IMR-90 (cell line): ENCODE measurements around the gene CD180. TPM values are rescaled to one million over a fixed set of nuclear protein-coding genes. Genes with fewer than 3 reads are reported as not detected.

Experiments
- ATAC-seq: fragments of 200-7000 bp; cut with Tn5 transposase; 2 replicates; pipeline ENCODE4 v1.9.1; 2020; ENCODE audit warnings: low read depth, mild to moderate bottlenecking, moderate library complexity
- BruUV-seq: library from RNA; stranded (reverse); fragments of 400-500 nt; replicated peaks from 2 replicates; lab custom pipeline; 2021; lab: Mats Ljungman, UMichigan
- CTCF ChIA-PET: fragments of 300-600 bp; formaldehyde crosslinking; extraction: SDS; loops from one replicate; lab custom pipeline; 2021; ENCODE audit warnings: antibody characterized with exemption; lab: Yijun Ruan, JAX
- POLR2A ChIA-PET: fragments of 300-600 bp; sonication (Branson Sonifier 250); formaldehyde crosslinking; loops from one replicate; lab custom pipeline; 2022; ENCODE audit warnings: antibody characterized with exemption; ENCODE audit not compliant: unreplicated experiment; lab: Charles Lee
- DNase-seq: peaks from one replicate; pipeline ENCODE4 v3.0.0; 2013
- H2AFZ ChIP-seq: replicated peaks from 2 replicates; pipeline ENCODE3; 2013; ENCODE audit warnings: low read length, mild to moderate bottlenecking; ENCODE audit not compliant: poor library complexity
- H2AK5ac ChIP-seq: 2 replicates; pipeline ENCODE4 v1.6.1; 2013; ENCODE audit warnings: low read depth, low read length, inconsistent platforms
- H2AK9ac ChIP-seq: replicated peaks from 2 replicates; pipeline ENCODE3; 2013; ENCODE audit warnings: mild to moderate bottlenecking, low read depth, low read length, moderate library complexity; ENCODE audit not compliant: poor library complexity
- H2BK120ac ChIP-seq: 2 replicates; pipeline ENCODE4 v1.6.1; 2013; ENCODE audit warnings: low read depth, low read length, inconsistent platforms
- H2BK15ac ChIP-seq: 3 replicates; pipeline ENCODE4 v1.6.1; 2013; ENCODE audit warnings: low read depth, low read length, inconsistent platforms
- H2BK20ac ChIP-seq: 2 replicates; pipeline ENCODE4 v1.6.1; 2013; ENCODE audit warnings: low read depth, mild to moderate bottlenecking, inconsistent platforms, low read length, moderate library complexity
- H2BK5ac ChIP-seq: 2 replicates; pipeline ENCODE4 v1.6.1; 2013; ENCODE audit warnings: mild to moderate bottlenecking, low read depth, low read length, inconsistent platforms; ENCODE audit not compliant: poor library complexity, severe bottlenecking
- H3K14ac ChIP-seq: replicated peaks from 2 replicates; pipeline ENCODE4 v1.6.1; 2013; ENCODE audit warnings: low read depth, low read length, inconsistent platforms
- H3K18ac ChIP-seq: 2 replicates; pipeline ENCODE4 v1.6.1; 2013; ENCODE audit warnings: low read depth, low read length, control low read depth
- H3K23ac ChIP-seq: 2 replicates; pipeline ENCODE4 v1.6.1; 2013; ENCODE audit warnings: low read depth, low read length, inconsistent platforms
- H3K27ac ChIP-seq: 2 replicates; pipeline ENCODE4 v1.5.1; 2013; ENCODE audit warnings: mild to moderate bottlenecking, control low read depth, low read length; ENCODE audit not compliant: insufficient read depth
- H3K27me3 ChIP-seq: 2 replicates; pipeline ENCODE4 v1.6.1; 2013; ENCODE audit warnings: low read length; ENCODE audit not compliant: control insufficient read depth, insufficient read depth
- H3K36me3 ChIP-seq: 2 replicates; pipeline ENCODE4 v1.6.1; 2013; ENCODE audit warnings: low read length, mixed read lengths; ENCODE audit not compliant: control insufficient read depth, insufficient read depth
- H3K4ac ChIP-seq: 2 replicates; pipeline ENCODE4 v1.6.1; 2013; ENCODE audit warnings: low read depth, low read length, inconsistent platforms
- H3K4me1 ChIP-seq: 2 replicates; pipeline ENCODE4 v1.6.1; 2013; ENCODE audit warnings: low read length, mixed read lengths; ENCODE audit not compliant: control insufficient read depth, insufficient read depth
- H3K4me2 ChIP-seq: 2 replicates; pipeline ENCODE4 v1.6.1; 2013; ENCODE audit warnings: low read depth, mild to moderate bottlenecking, control low read depth, low read length, moderate library complexity
- H3K4me3 ChIP-seq: 2 replicates; pipeline ENCODE4 v1.5.1; 2013; ENCODE audit warnings: low read depth, mild to moderate bottlenecking, control low read depth, low read length, moderate library complexity; ENCODE audit not compliant: insufficient read depth
- H3K56ac ChIP-seq: 2 replicates; pipeline ENCODE4 v1.6.1; 2013; ENCODE audit warnings: low read length, inconsistent platforms; ENCODE audit not compliant: insufficient read depth; ENCODE audit errors: extremely low read depth
- H3K79me1 ChIP-seq, 2 experiments: 2 replicates each; pipeline ENCODE4 v1.6.1; 2013; ENCODE audit warnings: low read length in 2 of 2, inconsistent platforms in 1 of 2, low read depth in 1 of 2
- H3K9ac ChIP-seq: 2 replicates; pipeline ENCODE4 v1.6.1; 2013; ENCODE audit warnings: low read depth, low read length, control low read depth
- H3K9me1 ChIP-seq: 2 replicates; pipeline ENCODE4 v1.6.1; 2013; ENCODE audit warnings: low read length, inconsistent platforms; ENCODE audit not compliant: insufficient read depth
- H3K9me3 ChIP-seq: 2 replicates; pipeline ENCODE4 v1.6.1; 2013; ENCODE audit warnings: low read length; ENCODE audit not compliant: control insufficient read depth, insufficient read depth
- H4K20me1 ChIP-seq: 2 replicates; pipeline ENCODE4 v1.6.1; 2013; ENCODE audit warnings: low read length, inconsistent platforms; ENCODE audit not compliant: insufficient read depth
- H4K5ac ChIP-seq: 2 replicates; pipeline ENCODE4 v1.6.1; 2013; ENCODE audit warnings: mild to moderate bottlenecking, low read depth, low read length, control low read depth
- H4K8ac ChIP-seq, 2 experiments: 2 replicates each; pipeline ENCODE4 v1.6.1; 2013; ENCODE audit warnings: low read depth in 2 of 2, low read length in 2 of 2, control low read depth in 1 of 2, inconsistent platforms in 1 of 2
- H4K91ac ChIP-seq: 2 replicates; pipeline ENCODE4 v1.6.1; 2013; ENCODE audit warnings: low read depth, low read length, inconsistent platforms; ENCODE audit not compliant: insufficient read depth
- BHLHE40 ChIP-seq: fragments of 150-350 bp; IDR thresholded peaks from 2 replicates; pipeline ENCODE4 v1.6.1; 2016; ENCODE audit warnings: mild to moderate bottlenecking, low read depth, low read length
- CEBPB ChIP-seq: IDR thresholded peaks from 2 replicates; pipeline ENCODE4 v1.6.1; 2012; ENCODE audit warnings: low read depth, low read length, improper control_type of control experiment
- CHD1 ChIP-seq: IDR thresholded peaks from 2 replicates; pipeline ENCODE4 v1.6.1; 2012; ENCODE audit warnings: low read depth, low read length, improper control_type of control experiment
- MAFK ChIP-seq: IDR thresholded peaks from 2 replicates; pipeline ENCODE4 v1.6.1; 2012; ENCODE audit warnings: low read depth, low read length, improper control_type of control experiment
- MAZ ChIP-seq: IDR thresholded peaks from 2 replicates; pipeline ENCODE4 v1.6.1; 2012; ENCODE audit warnings: low read depth, mild to moderate bottlenecking, low read length, improper control_type of control experiment, moderate library complexity, borderline replicate concordance
- MXI1 ChIP-seq: IDR thresholded peaks from 2 replicates; pipeline ENCODE4 v1.6.1; 2012; ENCODE audit warnings: low read depth, mild to moderate bottlenecking, low read length, moderate library complexity, borderline replicate concordance
- NFE2L2 ChIP-seq: fragments of 150-350 bp; IDR thresholded peaks from 2 replicates; pipeline ENCODE4 v1.6.1; 2016; ENCODE audit warnings: low read depth, mild to moderate bottlenecking, low read length
- POLR2A ChIP-seq: IDR thresholded peaks from 2 replicates; pipeline ENCODE4 v1.6.1; 2012; ENCODE audit warnings: mild to moderate bottlenecking, low read depth, low read length
- RAD21 ChIP-seq: IDR thresholded peaks from 2 replicates; pipeline ENCODE4 v1.6.1; 2012; ENCODE audit warnings: low read length, improper control_type of control experiment
- RFX5 ChIP-seq: IDR thresholded peaks from 2 replicates; pipeline ENCODE4 v1.8.0; 2012; ENCODE audit warnings: low read depth, mild to moderate bottlenecking, low read length, moderate library complexity
- SMC3 ChIP-seq: fragments of 150-350 bp; IDR thresholded peaks from 2 replicates; pipeline ENCODE4 v1.6.1; 2016; ENCODE audit warnings: low read depth, mild to moderate bottlenecking, antibody characterized with exemption, low read length, moderate library complexity
- WGBS, 2 experiments: methylation state at CpG; one replicate each; pipeline versions ENCODE4 v1.1.5 to v1.1.7; 2013; ENCODE audit warnings: missing lambda C conversion rate in 2 of 2; ENCODE audit not compliant: insufficient read length in 1 of 2; ENCODE audit errors: extremely low coverage in 2 of 2; 5-methylcytosine and 5-hydroxymethylcytosine counted together
- dilution Hi-C: fragments of 300-500 bp; cut with HindIII; formaldehyde crosslinking; loops from one replicate; pipeline ENCODE4 v1.14.3; 2018; ENCODE audit warnings: low sequenced_read_pairs; ENCODE audit not compliant: unreplicated experiment
- in situ Hi-C: fragments of 300-500 bp; cut with MboI; formaldehyde crosslinking; loops from 3 replicates; pipeline ENCODE4 v1.14.3; 2019; ENCODE audit warnings: low sequenced_read_pairs, inconsistent platforms, mixed read lengths
- intact Hi-C: fragments of 100-400 bp; cut with micrococcal nuclease; formaldehyde crosslinking; loops from 2 replicates; pipeline ENCODE4 v1.10.0; 2022
- polyA plus RNA-seq, 3 experiments: library from polyadenylated mRNA; depleted of rRNA; stranded (reverse); fragments of >200 nt; gene quantifications; 2 replicates each; pipeline ENCODE4 v1.2.3, GENCODE V29; 2012; ENCODE audit warnings: low replicate concordance in 1 of 3
- total RNA-seq: library from RNA; depleted of rRNA; stranded (reverse); fragments of >200 nt; gene quantifications from 2 replicates; pipeline ENCODE4 v1.2.3, GENCODE V29; 2012
- TF ChIP-seq, protein P1 (sequence below): fragments of 150-350 bp; IDR thresholded peaks from 2 replicates; pipeline ENCODE4 v1.6.1; 2017; ENCODE audit warnings: mild to moderate bottlenecking, antibody characterized with exemption, low read length, low read depth
- TF ChIP-seq, protein P2 (sequence below): conservative IDR thresholded peaks from 2 replicates; pipeline ENCODE4 v1.5.1; 2012; ENCODE audit warnings: mild to moderate bottlenecking, low read depth, low read length, improper control_type of control experiment
- TF ChIP-seq, protein P3 (sequence below): fragments of 150-350 bp; IDR thresholded peaks from 2 replicates; pipeline ENCODE4 v1.6.1; 2016; ENCODE audit warnings: low read depth, mild to moderate bottlenecking, low read length, moderate library complexity, borderline replicate concordance

The CD180 gene
- total and polyA plus RNA-seq, 2 of the 4 experiments (the other 2 are of a cell fraction), result not detected

DNA sequence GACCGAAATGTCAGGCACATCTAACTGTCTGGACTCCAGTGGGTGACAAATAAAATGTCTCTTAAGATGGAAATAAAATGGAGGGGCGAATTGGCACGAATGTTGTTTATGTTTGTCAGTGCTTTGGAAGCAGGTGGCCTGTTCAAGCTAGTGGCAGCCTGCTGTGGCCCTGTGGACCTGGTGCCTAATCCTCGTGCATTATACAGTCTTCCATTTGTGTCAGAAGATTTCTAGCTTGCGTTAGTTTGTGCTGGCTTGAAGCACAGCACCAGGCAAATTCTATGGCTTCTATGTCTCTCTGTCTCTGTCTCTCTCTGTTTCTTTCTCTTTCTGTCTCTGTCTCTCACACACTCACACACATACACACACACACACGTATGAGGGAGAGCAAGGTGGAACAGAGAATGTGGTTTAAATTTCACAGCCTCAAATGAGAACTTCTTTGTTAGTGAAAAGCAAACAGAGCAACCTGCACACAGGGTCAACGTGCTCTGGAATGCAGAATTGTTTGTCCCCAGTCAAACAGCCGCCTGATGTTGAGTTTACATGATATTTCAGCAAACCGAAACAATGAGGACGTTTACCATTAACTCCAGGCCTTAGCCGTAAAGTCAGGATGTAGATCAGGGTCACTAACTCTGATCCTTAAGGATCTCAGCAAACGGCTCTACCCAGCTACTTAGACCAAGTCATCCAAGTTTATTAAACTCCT lies 39.0 kb upstream of the CD180 start:
- in situ Hi-C loops, result loop anchor here (25.0 kb wide), 1 partner anchor 577 kb away; no protein-coding TSS in a partner anchor
- POLR2A ChIA-PET, result no interaction called here
- no peak for TF ChIP-seq RFX5
- no peak for TF ChIP-seq CHD1
- TF ChIP-seq CEBPB, result no peak
- TF ChIP-seq, protein P1, sequence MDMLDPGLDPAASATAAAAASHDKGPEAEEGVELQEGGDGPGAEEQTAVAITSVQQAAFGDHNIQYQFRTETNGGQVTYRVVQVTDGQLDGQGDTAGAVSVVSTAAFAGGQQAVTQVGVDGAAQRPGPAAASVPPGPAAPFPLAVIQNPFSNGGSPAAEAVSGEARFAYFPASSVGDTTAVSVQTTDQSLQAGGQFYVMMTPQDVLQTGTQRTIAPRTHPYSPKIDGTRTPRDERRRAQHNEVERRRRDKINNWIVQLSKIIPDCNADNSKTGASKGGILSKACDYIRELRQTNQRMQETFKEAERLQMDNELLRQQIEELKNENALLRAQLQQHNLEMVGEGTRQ, result no peak
- no peak for TF ChIP-seq NFE2L2
- TF ChIP-seq SMC3, result no peak
- no peak for TF ChIP-seq MAZ
- TF ChIP-seq, protein P2, sequence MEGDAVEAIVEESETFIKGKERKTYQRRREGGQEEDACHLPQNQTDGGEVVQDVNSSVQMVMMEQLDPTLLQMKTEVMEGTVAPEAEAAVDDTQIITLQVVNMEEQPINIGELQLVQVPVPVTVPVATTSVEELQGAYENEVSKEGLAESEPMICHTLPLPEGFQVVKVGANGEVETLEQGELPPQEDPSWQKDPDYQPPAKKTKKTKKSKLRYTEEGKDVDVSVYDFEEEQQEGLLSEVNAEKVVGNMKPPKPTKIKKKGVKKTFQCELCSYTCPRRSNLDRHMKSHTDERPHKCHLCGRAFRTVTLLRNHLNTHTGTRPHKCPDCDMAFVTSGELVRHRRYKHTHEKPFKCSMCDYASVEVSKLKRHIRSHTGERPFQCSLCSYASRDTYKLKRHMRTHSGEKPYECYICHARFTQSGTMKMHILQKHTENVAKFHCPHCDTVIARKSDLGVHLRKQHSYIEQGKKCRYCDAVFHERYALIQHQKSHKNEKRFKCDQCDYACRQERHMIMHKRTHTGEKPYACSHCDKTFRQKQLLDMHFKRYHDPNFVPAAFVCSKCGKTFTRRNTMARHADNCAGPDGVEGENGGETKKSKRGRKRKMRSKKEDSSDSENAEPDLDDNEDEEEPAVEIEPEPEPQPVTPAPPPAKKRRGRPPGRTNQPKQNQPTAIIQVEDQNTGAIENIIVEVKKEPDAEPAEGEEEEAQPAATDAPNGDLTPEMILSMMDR, result no peak
- TF ChIP-seq POLR2A, result no peak
- no peak for TF ChIP-seq MXI1
- no peak for TF ChIP-seq RAD21
- TF ChIP-seq, protein P3, sequence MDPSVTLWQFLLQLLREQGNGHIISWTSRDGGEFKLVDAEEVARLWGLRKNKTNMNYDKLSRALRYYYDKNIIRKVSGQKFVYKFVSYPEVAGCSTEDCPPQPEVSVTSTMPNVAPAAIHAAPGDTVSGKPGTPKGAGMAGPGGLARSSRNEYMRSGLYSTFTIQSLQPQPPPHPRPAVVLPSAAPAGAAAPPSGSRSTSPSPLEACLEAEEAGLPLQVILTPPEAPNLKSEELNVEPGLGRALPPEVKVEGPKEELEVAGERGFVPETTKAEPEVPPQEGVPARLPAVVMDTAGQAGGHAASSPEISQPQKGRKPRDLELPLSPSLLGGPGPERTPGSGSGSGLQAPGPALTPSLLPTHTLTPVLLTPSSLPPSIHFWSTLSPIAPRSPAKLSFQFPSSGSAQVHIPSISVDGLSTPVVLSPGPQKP, result no peak
- no peak for TF ChIP-seq BHLHE40
- no peak for TF ChIP-seq MAFK

More for the DNA sequence above, 39.0 kb upstream of the CD180 start:
- peak overlapping the region; percentile 66 for H2BK120ac ChIP-seq
- H3K4me2 ChIP-seq, result no peak overlapping the region
- no peaks in the 10 kb centered on the region for H3K27me3 ChIP-seq
- no peaks in the 10 kb centered on the region for H3K9me3 ChIP-seq
- dilution Hi-C loops, result no loop called here
- CTCF ChIA-PET, result no interaction called here
- no peak overlapping the region for H3K9ac ChIP-seq
- H3K4ac ChIP-seq, result peak overlapping the region; percentile 62
- H2AK5ac ChIP-seq, result peak overlapping the region; percentile 50; the same call in 1 of the 2 replicates
- no peak overlapping the region for H3K4me3 ChIP-seq
- 0 out of 2 replicates have a peak overlapping the region, but pooled peaks have one; percentile 3 for H3K23ac ChIP-seq
- H4K8ac ChIP-seq, result peak overlapping the region in 1 of 2 experiments; percentile 22; a peak in 1 of 4 replicates
- H3K14ac ChIP-seq, result 0 out of 2 replicates have a peak overlapping the region, but pooled peaks have one; percentile 4
- H2AK9ac ChIP-seq, result peak overlapping the region; percentile 10
- H3K27ac ChIP-seq, result no peak overlapping the region
- no peaks in the 10 kb centered on the region for H4K20me1 ChIP-seq
- peak overlapping the region; percentile 40 for H2BK20ac ChIP-seq
- no peak overlapping the region; the same call in 1 of the 2 replicates for H4K5ac ChIP-seq
- DNase-seq (no peak), ATAC-seq (no peak)
- peak overlapping the region; percentile 72; the same call in 1 of the 3 replicates for H2BK15ac ChIP-seq
- H3K9me1 ChIP-seq, result peaks cover 4% of the 10 kb centered on the region; the same call in 1 of the 2 replicates
- H2AFZ ChIP-seq, result peak overlapping the region; percentile 59
- H3K18ac ChIP-seq, result peak overlapping the region; percentile 4; the same call in 1 of the 2 replicates
- intact Hi-C loops, result no loop called here
- BruUV-seq, result no TSS peak
- peaks cover 3% of the 10 kb centered on the region; the same call in 1 of the 2 replicates for H3K4me1 ChIP-seq
- no peak overlapping the region for H2BK5ac ChIP-seq
- H3K56ac ChIP-seq, result no peak overlapping the region
- peak overlapping the region; percentile 31; the same call in 1 of the 2 replicates for H4K91ac ChIP-seq
- H3K36me3 ChIP-seq, result no peaks in the 10 kb centered on the region
- WGBS, 2 experiments, result 75% methylated on average over 5 of the region's 12 CpGs; no CpG with 5 or more reads in 1 of the 2 experiments
- no peaks in the 10 kb centered on the region for H3K79me1 ChIP-seq
